ENCODE results near the gene VEPH1.

Gene VEPH1

GRCh38 chr3:157438194-157438730 lies 65.0 kb downstream of the VEPH1 start:
- DNase-seq (ENCODE audit: extremely low read depth in 1 of 2, low read depth in 1 of 2), result no peak

DNA sequence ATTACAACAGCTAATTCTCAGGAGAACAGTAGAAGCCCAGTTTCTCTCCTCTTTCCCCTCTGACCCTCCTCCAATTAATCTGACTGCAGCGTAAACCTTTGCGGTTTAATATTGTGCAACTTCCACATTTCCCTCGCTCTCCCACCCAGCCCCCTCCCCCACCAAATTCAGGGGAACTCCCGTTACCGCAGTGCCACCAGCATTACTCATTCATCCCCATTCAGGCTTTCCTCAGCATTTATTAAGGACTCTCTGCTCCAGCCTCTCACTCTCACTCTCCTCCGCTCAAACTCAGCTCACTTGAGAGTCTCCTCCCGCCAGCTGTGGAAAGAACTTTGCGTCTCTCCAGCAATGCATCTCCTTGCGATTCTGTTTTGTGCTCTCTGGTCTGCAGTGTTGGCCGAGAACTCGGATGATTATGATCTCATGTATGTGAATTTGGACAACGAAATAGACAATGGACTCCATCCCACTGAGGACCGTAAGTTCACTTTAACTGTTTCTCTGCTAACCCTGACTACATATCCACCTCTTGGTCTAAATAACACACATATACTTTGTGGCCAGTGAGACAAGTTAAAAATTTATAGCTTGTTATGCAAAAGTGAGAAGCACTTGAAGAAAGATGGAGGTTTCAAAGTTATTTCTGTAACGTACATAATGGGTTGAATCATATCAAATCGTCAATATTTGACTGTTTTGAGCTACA lies 66.5 kb downstream of the VEPH1 start, which contains the start of gene PTX3:
Gene PTX3, plus strand, starts transcription at position 268 of the 709 bp plus-strand sequence. Its CDS starts 84 bp downstream, at position 352.
- DNase-seq (ENCODE audit: extremely low read depth in 1 of 2, low read depth in 1 of 2), result no peak

- DNase-seq (ENCODE audit: extremely low read depth in 1 of 2, low read depth in 1 of 2), result no peak
These were observed 73.5 kb downstream of the VEPH1 start for GRCh38 chr3:157429708-157430107.

DNA sequence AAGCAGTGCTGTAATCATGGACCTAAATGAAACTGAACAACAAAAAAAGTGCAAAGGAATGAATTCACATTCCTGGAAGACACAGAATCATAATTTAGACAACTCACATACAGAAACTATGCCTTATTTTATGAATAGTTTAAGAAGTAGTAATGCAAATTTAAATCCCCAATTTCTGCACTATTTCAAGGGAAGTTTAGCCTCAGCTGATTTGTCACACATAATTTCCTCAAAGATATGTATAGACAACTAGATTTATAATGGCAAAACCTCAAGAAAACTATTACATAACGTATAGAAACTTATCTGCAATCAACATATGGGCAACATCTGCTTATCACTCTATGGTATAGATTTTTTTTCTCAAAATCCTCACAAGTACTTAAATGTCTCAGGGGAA lies 74.4 kb downstream of the VEPH1 start:
- no peak for DNase-seq (ENCODE audit: extremely low read depth in 1 of 2, low read depth in 1 of 2)

DNA sequence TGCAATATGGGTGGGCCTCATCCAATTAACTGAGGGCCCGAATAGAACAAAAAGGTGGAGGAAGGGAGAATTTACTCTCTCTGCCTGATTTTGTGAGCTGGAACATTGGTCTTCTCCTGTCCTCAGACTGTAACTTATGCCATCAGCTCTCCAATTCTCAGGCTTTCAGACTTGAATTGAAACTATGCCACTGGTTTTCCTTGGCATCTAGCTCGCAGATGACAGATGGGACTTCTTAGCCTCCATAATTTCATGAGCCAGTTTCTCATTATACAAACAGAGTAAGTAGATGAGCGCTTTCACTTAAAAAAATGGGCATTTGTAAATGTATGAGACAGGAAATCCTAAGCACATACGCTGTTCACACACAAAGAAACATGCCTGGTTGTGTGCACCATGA lies 75.3 kb downstream of the VEPH1 start:
- no peak for DNase-seq (ENCODE audit: extremely low read depth in 1 of 2, low read depth in 1 of 2)

DNA sequence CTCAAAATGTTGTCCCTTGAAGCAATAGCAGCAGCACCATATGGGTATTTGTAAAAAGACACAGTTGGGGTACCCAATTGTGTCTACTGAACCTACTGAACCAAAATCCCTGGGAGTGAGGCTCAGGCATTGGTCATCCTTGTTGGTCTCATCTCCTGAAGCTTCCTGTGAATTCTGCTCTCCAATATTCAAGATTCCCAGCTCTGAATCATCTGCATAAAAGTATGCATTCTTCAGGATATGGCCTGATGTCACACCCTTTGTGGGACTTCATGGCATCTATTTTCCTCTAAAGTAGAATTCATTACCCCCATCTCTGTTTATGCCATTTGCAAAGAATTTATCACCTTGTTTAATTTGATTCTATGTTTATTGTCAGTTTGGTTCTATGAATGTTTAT lies 79.9 kb downstream of the VEPH1 start:
- DNase-seq (ENCODE audit: extremely low read depth in 1 of 2, low read depth in 1 of 2), result no peak

- no peak for DNase-seq (ENCODE audit: extremely low read depth in 1 of 2, low read depth in 1 of 2)
These were observed 82.5 kb downstream of the VEPH1 start for GRCh38 chr3:157420606-157421130.

DNA sequence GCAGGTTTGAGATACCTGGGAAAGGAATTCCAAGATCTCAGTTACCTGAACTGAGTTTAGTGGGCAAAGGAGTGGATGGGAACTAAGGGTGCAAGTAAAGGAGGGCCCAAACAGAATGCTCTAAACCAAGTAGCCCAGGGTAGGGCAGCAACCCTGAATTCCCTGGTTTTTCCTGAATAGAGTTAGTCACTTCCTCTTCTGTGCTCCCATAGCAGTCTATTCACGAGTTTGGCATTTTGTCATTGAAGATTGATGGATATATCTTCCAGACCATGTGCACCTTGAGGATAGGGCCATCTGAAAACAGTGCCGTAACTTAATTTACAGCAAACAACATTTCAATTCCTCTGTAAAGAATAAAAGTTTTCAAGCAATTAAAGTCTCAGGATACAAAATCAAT lies 85.1 kb downstream of the VEPH1 start:
- no peak for DNase-seq (ENCODE audit: extremely low read depth in 1 of 2, low read depth in 1 of 2)

GRCh38 chr3:157417247-157417646 lies 86.0 kb downstream of the VEPH1 start:
- DNase-seq (ENCODE audit: extremely low read depth in 1 of 2, low read depth in 1 of 2), result no peak

- no peak for DNase-seq (ENCODE audit: extremely low read depth in 1 of 2, low read depth in 1 of 2)
These were observed 86.7 kb downstream of the VEPH1 start for GRCh38 chr3:157416347-157417087.

- DNase-seq (ENCODE audit: extremely low read depth in 1 of 2, low read depth in 1 of 2), result no peak
These were observed 88.4 kb downstream of the VEPH1 start for GRCh38 chr3:157414861-157415260.

DNA sequence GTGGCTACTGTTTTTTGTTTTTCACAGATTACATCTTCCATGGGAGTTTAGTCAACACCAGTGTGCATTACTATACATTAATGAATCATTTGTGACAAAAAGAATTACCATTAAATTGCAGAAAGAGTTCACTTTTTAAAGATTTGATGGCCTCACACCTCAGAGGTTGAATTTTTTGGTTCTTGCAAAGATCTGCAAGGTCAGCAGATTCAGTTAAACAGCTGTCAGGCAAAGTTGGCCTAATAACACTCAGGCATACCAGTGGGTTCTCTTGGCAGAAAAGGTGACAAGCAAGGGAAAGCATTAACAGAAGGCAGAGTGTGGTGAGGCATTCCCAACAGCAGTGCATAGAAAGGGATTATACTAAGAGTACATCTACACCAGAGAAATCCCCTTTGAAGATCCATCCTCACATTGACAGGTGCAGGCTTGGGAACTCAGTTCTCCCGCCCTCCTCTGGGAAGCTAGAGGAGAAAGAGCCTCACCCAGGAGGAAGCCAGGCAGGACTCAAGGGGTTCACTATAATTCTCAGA lies 90.8 kb downstream of the VEPH1 start:
- no peak for DNase-seq (ENCODE audit: extremely low read depth in 1 of 2, low read depth in 1 of 2)

GRCh38 chr3:157410945-157411344 lies 92.3 kb downstream of the VEPH1 start:
- DNase-seq (ENCODE audit: extremely low read depth in 1 of 2, low read depth in 1 of 2), result no peak

DNA sequence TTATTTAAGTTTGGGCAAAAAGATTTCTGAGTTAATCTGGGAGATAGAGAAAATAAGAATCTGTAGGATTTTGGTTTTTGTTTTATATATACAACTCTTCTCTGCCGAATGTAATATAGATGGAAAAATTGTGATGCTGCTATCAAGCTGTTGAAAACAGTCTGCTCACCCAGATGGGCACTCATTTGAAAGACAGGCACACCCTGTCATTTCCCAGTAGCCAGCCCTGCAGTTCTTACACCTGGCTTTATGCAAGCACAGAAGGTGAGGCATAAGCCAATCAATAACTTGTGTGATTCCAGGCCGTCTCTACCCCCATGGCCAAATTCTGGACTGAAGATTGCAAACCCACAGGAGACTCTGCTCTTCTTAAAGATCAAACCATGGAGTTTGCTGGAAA lies 93.7 kb downstream of the VEPH1 start:
- no peak for DNase-seq (ENCODE audit: extremely low read depth in 1 of 2, low read depth in 1 of 2)

DNA sequence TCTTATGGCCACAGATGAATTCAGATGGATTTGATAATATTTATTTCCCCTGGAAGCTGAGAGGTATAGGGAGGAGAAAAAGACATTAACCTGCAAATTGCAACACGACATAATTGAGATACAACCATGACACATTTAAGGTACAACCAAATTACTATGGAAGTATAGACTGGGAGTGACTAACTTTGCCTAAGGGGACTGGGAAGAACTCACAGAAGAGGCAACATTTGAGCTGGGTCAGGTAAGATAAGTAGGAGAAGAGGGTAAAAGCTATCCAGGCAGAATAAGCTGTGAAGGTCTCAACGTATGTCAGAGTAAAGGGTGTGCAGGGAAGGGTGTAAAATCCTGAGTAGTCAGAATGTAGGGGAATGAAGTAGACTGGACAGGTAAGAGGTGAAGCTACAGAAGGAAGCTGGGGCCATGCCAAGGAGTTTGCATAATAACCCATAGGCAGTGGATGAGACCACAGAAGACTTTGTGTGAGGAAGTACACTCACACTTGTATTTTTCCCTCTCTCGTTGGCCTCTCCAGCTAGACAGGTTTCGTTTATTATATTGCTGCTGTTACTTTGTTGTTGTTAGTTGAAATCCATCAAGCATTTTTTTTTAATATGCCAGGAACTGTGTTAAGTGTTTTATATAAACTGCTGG lies 94.6 kb downstream of the VEPH1 start:
- DNase-seq (ENCODE audit: extremely low read depth in 1 of 2, low read depth in 1 of 2), result no peak

DNA sequence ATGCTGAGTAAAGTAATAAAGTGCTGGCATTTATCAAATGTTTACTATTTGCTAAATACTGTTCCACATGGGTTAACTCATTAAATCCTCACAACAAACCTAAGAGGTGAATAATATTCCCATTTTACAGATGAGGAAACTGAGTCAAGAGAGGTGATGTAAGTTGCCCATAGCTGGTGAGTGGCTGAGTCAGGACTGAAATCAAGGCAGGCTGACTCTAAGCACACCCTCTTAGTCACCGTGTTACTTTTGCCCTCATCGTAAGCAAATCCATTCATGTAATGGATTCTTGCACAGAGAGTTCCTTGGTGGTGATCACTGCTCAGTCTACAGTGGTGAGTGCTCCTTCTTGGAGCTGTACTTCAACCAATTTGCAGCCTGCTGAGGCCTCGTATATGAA lies 95.4 kb downstream of the VEPH1 start:
- no peak for DNase-seq (ENCODE audit: extremely low read depth in 1 of 2, low read depth in 1 of 2)

- no peak for DNase-seq (ENCODE audit: extremely low read depth in 1 of 2, low read depth in 1 of 2)
These were observed 96.8 kb downstream of the VEPH1 start for GRCh38 chr3:157406394-157406793.

DNA sequence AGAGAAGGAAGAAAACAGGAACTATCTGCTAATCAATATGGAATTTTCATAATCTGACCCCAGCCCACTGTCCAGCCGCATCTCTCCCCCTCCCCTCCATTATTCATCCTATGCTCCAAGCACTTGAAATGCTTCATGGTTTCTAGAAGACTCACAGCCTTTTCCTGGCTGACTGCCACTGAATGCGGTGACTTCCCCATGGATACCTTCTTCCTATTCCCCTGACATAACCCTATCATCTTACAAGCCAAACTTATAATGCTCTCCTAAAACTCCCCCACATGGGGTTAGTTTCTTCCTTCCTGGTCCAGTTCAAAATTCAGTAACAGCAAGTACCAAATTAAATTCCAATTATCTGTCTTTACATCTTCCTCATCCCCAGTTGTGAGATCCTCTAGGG lies 97.8 kb downstream of the VEPH1 start:
- no peak for DNase-seq (ENCODE audit: extremely low read depth in 1 of 2, low read depth in 1 of 2)

GRCh38 chr3:157404381-157404780 lies 98.8 kb downstream of the VEPH1 start:
- DNase-seq (ENCODE audit: extremely low read depth in 1 of 2, low read depth in 1 of 2), result no peak

GRCh38 chr3:157398598-157398997 lies 104.6 kb downstream of the VEPH1 start:
- no peak for DNase-seq (ENCODE audit: extremely low read depth in 1 of 2, low read depth in 1 of 2)

GRCh38 chr3:157394411-157394810 lies 108.8 kb downstream of the VEPH1 start:
- DNase-seq (ENCODE audit: extremely low read depth in 1 of 2, low read depth in 1 of 2), result no peak

All from stimulated activated CD8-positive, alpha-beta memory T cell treated with anti-CD3 and anti-CD28 coated beads, Interleukin-7, amount 100 ng/mL, for 48 hours (primary cell).